K562 (cell line): ENCODE measurements around the gene APBB2.

ENCODE experiments used
- ATF1 ChIP-seq, 2 experiments: fragments of 450-650 bp in 1 of 2; IDR thresholded peaks; 2 replicates each; pipeline ENCODE4 v1.6.1; 2016; ENCODE audit warnings: missing compliant biosample characterization in 1 of 2, missing genetic modification characterization in 1 of 2
- CBFB ChIP-seq: sonication (generic); formaldehyde crosslinking; IDR thresholded peaks from 2 replicates; pipeline ENCODE4 v1.4.0; 2020; ENCODE audit warnings: mild to moderate bottlenecking, missing genetic modification reagents
- EP300 ChIP-seq: IDR thresholded peaks from 2 replicates; pipeline ENCODE4 v1.6.1; 2012; ENCODE audit warnings: low read length, improper control_type of control experiment
- KDM2B ChIP-seq: fragments of 250-450 bp; sonication (Bioruptor Pico); IDR thresholded peaks from 2 replicates; pipeline ENCODE4 v1.8.0; 2021; ENCODE audit warnings: mild to moderate bottlenecking, moderate library complexity
- NR1H2 ChIP-seq: sonication (generic); formaldehyde crosslinking; IDR thresholded peaks from 2 replicates; pipeline ENCODE4 v1.4.0; 2020; ENCODE audit warnings: mild to moderate bottlenecking, missing genetic modification reagents
- RFX5 ChIP-seq: IDR thresholded peaks from 2 replicates; pipeline ENCODE4 v1.6.1; 2011; ENCODE audit warnings: low read depth, mild to moderate bottlenecking, improper control_type of control experiment, low read length
- SAFB2 ChIP-seq: fragments of 200-400 bp; formaldehyde crosslinking; IDR thresholded peaks from 2 replicates; pipeline ENCODE4 v1.6.1; 2018; ENCODE audit warnings: borderline replicate concordance, low read length, low read depth, moderate library complexity; ENCODE audit not compliant: severe bottlenecking
- TAF15 ChIP-seq: fragments of 200-400 bp; formaldehyde crosslinking; IDR thresholded peaks from 2 replicates; pipeline ENCODE4 v1.6.1; 2017; ENCODE audit warnings: mild to moderate bottlenecking, low read depth, low read length, moderate library complexity
- TGIF2 ChIP-seq: sonication (generic); formaldehyde crosslinking; IDR thresholded peaks from 2 replicates; pipeline ENCODE4 v1.8.1; 2022; ENCODE audit warnings: mild to moderate bottlenecking, missing genetic modification reagents, moderate library complexity
- ZNF184 ChIP-seq: sonication (generic); formaldehyde crosslinking; IDR thresholded peaks from 2 replicates; pipeline ENCODE4 v1.5.0; 2020; ENCODE audit warnings: missing genetic modification reagents
- ZNF224 ChIP-seq: sonication (generic); formaldehyde crosslinking; IDR thresholded peaks from 2 replicates; pipeline ENCODE4 v1.8.0; 2022; ENCODE audit warnings: mild to moderate bottlenecking, missing genetic modification reagents
- ZNF274 ChIP-seq: IDR thresholded peaks from 2 replicates; pipeline ENCODE4 v1.6.1; 2011; ENCODE audit warnings: low read depth, mild to moderate bottlenecking, low read length, moderate library complexity, borderline replicate concordance
- TF ChIP-seq, protein P1 (sequence below), 3 experiments: IDR thresholded peaks in 2 of 3; conservative IDR thresholded peaks in 1 of 3; 2 replicates each; pipeline ENCODE4 v1.5.1; 2011 to 2012; ENCODE audit warnings: low read length in 3 of 3, mild to moderate bottlenecking in 3 of 3, control low read depth in 2 of 3, improper control_type of control experiment in 1 of 3, inconsistent platforms in 1 of 3, low read depth in 1 of 3, mixed read lengths in 1 of 3, moderate library complexity in 1 of 3; ENCODE audit not compliant: insufficient read depth in 2 of 3
- TF ChIP-seq, protein P2 (sequence below): fragments of 250-450 bp; sonication (Bioruptor Pico); IDR thresholded peaks from 2 replicates; pipeline ENCODE4 v1.5.0; 2020; ENCODE audit warnings: mild to moderate bottlenecking

DNA sequence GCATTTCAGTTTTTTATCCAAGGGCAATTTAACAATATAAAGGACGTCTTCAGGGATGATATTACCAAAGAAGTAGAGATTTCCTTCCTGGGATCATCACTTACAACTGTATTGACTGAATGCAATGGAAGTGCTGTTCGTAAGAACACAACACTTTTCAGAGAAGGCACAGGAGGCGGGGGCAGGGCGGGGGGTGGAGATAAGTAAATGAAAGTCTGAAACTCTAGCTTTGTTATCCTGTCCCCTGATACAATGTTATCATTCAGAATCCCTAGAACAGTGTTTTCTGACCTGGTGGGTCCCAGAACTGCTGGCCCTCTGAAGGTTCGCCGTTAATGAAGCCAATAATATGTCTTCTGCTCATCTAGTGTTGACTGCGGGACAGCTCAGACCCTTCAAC lies 340.0 kb downstream of the APBB2 start:
- TF ChIP-seq RFX5 (no peak), EP300 (no peak), SAFB2 (no peak), ZNF224 (CRISPR knock-in tag) (no peak), TAF15 (no peak), ZNF274 (no peak), NR1H2 (CRISPR knock-in tag) (no peak), KDM2B (CRISPR knock-in tag) (no peak), TGIF2 (CRISPR knock-in tag) (no peak), ATF1 (CRISPR knock-in tag; IDR thresholded peaks at IDR 0.05) (no peak), ATF1 (tag; IDR thresholded peaks at IDR 0.05) (no peak), ZNF184 (no peak), CBFB (CRISPR knock-in tag) (no peak)
- TF ChIP-seq, protein P1, sequence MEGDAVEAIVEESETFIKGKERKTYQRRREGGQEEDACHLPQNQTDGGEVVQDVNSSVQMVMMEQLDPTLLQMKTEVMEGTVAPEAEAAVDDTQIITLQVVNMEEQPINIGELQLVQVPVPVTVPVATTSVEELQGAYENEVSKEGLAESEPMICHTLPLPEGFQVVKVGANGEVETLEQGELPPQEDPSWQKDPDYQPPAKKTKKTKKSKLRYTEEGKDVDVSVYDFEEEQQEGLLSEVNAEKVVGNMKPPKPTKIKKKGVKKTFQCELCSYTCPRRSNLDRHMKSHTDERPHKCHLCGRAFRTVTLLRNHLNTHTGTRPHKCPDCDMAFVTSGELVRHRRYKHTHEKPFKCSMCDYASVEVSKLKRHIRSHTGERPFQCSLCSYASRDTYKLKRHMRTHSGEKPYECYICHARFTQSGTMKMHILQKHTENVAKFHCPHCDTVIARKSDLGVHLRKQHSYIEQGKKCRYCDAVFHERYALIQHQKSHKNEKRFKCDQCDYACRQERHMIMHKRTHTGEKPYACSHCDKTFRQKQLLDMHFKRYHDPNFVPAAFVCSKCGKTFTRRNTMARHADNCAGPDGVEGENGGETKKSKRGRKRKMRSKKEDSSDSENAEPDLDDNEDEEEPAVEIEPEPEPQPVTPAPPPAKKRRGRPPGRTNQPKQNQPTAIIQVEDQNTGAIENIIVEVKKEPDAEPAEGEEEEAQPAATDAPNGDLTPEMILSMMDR (IDR thresholded peaks at IDR 0.05 in 2 of 3, conservative IDR thresholded peaks at IDR 0.05 in 1 of 3; ENCODE audit: insufficient read depth in 2 of 3, low read depth in 1 of 3, low read length in 3 of 3), result no peak
- TF ChIP-seq, protein P2, sequence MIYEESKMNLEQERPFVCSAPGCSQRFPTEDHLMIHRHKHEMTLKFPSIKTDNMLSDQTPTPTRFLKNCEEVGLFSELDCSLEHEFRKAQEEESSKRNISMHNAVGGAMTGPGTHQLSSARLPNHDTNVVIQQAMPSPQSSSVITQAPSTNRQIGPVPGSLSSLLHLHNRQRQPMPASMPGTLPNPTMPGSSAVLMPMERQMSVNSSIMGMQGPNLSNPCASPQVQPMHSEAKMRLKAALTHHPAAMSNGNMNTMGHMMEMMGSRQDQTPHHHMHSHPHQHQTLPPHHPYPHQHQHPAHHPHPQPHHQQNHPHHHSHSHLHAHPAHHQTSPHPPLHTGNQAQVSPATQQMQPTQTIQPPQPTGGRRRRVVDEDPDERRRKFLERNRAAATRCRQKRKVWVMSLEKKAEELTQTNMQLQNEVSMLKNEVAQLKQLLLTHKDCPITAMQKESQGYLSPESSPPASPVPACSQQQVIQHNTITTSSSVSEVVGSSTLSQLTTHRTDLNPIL (CRISPR knock-in tag), result no peak
